Right lobe of liver (tissue), 4 donors: ENCODE data around the gene RNF208.

Experiments
- POLR2A ChIP-seq: fragments of 450-650 bp; IDR thresholded peaks from one replicate; pipeline ENCODE4 v1.6.1; 2017; ENCODE audit warnings: antibody characterized with exemption, mild to moderate bottlenecking
- TF ChIP-seq, protein P1 (sequence below), 4 donors: fragments of 200-600 bp in 3 of 4; fragments of 450-650 bp in 1 of 4; IDR thresholded peaks; one replicate each; pipeline versions ENCODE4 v1.5.1 to v1.8.0; 2016 to 2022; ENCODE audit warnings: antibody characterized with exemption in 4 of 4, mild to moderate bottlenecking in 2 of 4
- donor health status: DM: no; HTN: no; CAD: no.
- donor health status: DM: no; HTN: no; CAD: no.
- donor health status: DM: no; HTN: yes; CAD: no.

DNA sequence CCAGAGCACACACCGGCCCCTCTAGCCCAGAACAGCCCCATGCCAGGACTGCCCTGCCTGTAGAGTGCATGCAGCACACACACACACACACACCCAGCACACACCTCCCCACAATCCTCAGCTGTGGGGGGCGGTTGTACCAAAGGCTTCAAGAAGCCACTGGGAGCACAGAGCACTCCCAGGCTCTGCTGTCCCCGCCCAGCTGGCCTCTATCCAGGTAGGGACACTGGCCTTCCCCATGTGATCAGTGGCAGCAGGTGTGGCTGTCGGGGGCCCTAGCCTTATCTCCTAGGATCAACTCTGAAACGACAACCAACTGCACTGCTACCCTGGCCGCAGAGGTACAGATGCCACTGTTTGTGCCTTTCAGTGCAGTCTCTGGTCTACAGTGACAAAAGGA is 35.7 kb downstream of the RNF208 start:
- TF ChIP-seq, protein P1, sequence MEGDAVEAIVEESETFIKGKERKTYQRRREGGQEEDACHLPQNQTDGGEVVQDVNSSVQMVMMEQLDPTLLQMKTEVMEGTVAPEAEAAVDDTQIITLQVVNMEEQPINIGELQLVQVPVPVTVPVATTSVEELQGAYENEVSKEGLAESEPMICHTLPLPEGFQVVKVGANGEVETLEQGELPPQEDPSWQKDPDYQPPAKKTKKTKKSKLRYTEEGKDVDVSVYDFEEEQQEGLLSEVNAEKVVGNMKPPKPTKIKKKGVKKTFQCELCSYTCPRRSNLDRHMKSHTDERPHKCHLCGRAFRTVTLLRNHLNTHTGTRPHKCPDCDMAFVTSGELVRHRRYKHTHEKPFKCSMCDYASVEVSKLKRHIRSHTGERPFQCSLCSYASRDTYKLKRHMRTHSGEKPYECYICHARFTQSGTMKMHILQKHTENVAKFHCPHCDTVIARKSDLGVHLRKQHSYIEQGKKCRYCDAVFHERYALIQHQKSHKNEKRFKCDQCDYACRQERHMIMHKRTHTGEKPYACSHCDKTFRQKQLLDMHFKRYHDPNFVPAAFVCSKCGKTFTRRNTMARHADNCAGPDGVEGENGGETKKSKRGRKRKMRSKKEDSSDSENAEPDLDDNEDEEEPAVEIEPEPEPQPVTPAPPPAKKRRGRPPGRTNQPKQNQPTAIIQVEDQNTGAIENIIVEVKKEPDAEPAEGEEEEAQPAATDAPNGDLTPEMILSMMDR (IDR thresholded peaks at IDR 0.05), result no peak
- no peak for TF ChIP-seq POLR2A
